ENCODE data around the gene PTPRH.

DNA sequence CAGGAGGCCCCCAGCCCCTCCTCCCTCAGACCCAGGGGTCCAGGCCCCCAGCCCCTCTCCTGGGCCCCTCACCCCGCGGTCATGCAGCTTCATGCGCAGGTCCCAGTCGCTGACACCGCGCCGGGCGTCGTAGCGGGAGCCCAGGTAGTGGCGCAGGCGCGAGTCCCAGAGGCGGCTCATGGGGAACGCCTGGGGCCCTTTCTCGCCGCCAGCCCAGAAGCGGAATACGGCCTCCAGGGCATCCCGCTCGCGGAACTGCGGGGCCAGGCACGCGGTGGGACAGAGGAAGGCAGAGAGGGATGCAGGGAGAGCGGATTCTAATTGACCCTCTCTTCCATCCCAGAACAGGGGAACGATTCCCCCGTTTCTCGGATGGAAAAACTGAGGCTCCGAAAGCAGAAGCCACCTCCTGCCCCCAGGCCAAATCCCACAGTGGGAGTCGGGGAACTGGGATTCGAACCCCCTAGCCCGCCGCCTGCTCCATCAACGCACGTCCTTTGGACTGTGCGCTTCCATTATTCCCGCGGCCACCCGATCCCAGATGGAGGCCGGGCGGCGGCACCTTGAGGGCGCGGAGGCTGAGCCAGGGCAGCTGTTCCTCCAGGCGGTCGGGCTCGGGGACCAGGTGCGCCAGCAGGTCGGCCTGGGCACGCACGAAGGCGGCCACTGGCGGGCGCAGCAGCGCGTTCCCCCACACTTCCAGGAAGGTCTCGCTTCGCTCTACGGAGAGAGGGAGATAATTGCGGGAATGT lies 47.6 kb downstream of the PTPRH start:
- TF ChIP-seq, protein P1, sequence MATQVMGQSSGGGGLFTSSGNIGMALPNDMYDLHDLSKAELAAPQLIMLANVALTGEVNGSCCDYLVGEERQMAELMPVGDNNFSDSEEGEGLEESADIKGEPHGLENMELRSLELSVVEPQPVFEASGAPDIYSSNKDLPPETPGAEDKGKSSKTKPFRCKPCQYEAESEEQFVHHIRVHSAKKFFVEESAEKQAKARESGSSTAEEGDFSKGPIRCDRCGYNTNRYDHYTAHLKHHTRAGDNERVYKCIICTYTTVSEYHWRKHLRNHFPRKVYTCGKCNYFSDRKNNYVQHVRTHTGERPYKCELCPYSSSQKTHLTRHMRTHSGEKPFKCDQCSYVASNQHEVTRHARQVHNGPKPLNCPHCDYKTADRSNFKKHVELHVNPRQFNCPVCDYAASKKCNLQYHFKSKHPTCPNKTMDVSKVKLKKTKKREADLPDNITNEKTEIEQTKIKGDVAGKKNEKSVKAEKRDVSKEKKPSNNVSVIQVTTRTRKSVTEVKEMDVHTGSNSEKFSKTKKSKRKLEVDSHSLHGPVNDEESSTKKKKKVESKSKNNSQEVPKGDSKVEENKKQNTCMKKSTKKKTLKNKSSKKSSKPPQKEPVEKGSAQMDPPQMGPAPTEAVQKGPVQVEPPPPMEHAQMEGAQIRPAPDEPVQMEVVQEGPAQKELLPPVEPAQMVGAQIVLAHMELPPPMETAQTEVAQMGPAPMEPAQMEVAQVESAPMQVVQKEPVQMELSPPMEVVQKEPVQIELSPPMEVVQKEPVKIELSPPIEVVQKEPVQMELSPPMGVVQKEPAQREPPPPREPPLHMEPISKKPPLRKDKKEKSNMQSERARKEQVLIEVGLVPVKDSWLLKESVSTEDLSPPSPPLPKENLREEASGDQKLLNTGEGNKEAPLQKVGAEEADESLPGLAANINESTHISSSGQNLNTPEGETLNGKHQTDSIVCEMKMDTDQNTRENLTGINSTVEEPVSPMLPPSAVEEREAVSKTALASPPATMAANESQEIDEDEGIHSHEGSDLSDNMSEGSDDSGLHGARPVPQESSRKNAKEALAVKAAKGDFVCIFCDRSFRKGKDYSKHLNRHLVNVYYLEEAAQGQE (IDR thresholded peaks at IDR 0.05; ENCODE audit: borderline replicate concordance): no peak
- TF ChIP-seq RAD21 (conservative IDR thresholded peaks at IDR 0.05): no peak
- TF ChIP-seq, protein P2, sequence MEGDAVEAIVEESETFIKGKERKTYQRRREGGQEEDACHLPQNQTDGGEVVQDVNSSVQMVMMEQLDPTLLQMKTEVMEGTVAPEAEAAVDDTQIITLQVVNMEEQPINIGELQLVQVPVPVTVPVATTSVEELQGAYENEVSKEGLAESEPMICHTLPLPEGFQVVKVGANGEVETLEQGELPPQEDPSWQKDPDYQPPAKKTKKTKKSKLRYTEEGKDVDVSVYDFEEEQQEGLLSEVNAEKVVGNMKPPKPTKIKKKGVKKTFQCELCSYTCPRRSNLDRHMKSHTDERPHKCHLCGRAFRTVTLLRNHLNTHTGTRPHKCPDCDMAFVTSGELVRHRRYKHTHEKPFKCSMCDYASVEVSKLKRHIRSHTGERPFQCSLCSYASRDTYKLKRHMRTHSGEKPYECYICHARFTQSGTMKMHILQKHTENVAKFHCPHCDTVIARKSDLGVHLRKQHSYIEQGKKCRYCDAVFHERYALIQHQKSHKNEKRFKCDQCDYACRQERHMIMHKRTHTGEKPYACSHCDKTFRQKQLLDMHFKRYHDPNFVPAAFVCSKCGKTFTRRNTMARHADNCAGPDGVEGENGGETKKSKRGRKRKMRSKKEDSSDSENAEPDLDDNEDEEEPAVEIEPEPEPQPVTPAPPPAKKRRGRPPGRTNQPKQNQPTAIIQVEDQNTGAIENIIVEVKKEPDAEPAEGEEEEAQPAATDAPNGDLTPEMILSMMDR (IDR thresholded peaks at IDR 0.05; ENCODE audit: poor library complexity, severe bottlenecking): no peak
- TF ChIP-seq EZH2 (IDR thresholded peaks at IDR 0.05; ENCODE audit: borderline replicate concordance, insufficient read depth, low read length, poor library complexity, severe bottlenecking): no peak
- no peak for TF ChIP-seq POLR2AphosphoS5 (IDR thresholded peaks at IDR 0.05)
- TF ChIP-seq MXI1 (conservative IDR thresholded peaks at IDR 0.05; ENCODE audit: poor library complexity, severe bottlenecking): no peak

All from neural cell (in vitro differentiated cells).